ENCODE data around the gene MED20.

The MED20 gene

DNA sequence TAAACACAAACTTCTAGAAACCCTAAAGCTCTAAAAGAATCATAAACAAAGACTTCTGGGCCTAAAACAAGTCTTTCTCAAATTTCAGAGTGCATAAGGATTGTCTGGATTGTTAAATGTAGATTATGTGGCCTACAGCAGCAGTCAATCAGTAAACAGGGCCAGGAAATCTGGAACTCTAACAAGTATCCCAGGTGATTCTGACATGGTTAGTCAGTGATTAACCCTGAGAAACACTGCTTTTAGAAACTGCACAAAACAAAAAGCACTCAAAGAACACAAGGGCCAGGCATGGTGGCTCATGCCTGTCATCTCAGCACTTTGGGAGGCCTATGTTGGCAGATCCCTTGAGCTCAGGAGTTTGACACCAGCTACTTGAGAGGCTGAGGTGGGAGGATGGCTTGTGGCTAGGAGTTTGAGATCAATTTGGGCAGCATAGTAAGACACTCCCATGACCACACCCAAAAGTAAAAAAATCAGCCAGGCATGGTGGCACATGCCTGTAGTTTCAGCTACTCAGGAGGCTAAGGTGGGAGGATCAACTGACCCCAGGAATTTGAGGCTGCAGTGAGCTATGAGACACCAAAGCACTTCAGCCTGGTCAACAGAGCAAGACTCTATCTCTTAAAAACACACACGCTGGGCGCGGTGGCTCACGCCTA, 5.9 kb downstream of the MED20 start:
- DNase-seq = no peak

GRCh38 chr6:41914343-41914742, 6.6 kb downstream of the MED20 start:
- no peak for DNase-seq

DNA sequence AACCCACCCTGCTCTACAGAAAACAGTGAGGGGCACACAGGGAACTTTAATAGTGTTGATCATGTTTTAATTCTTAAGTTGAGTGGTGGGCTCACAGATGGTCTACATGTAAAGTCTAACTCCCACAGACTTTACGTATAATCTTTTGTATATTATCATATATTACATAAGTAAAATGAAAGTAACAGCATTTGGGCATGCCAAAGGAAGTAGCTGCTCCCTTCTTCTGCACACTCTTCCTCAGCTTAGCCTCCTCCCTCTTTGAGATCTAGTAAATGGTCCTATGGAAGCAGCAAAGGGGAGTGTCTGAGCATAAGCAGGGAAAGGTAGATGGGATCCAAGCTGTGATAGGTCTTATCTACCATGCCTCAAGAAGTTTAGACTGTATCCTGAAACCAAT, 11.2 kb downstream of the MED20 start:
- DNase-seq = no peak

DNA sequence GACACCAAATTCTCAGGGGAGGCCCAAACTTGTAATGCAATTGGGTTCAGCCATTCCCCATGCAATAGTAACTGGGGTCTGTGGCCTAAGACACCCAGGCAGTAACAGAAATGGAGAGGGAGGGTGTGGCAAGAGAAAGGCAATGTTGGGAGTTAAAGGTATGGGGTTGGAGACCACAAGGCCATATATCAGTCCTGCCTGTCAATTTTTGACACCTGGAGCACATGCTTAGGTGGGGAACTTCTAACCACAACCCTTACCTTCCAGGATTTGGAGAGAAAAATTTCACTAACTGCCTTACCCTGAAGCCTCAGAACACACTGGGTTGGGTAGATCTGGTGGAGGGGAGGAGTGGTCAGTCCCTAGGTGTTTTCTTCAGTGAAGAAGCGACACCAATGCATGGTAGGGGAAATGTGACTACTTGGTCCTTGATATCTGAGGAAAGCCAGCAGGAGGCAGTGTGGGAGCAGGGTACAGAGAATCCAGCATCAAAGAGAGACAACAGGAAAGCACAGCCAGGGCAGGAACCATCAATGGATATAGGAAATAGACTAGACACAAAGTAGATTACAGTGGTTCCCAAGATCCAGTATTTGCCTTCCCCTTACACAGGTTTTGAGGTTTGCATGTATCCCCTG, 18.9 kb downstream of the MED20 start:
- DNase-seq = no peak

DNA sequence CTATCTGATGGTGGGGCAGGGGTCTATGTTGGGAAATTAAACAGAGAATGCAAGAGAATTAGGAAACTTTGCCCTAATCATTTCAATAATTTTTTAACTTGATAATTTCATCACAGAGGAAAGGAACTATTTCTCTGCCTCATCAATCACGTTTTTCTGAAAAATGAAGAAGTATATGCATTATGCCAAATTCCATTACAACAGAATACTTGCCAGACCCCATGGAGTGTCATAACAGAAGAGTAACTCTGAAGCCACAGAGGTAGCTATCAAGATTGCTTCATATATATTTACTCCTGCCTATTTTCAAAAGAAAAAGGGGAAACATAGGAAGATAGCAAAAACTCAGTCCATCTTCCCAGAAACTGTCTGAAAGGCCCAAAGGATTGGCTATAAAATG, 20.1 kb downstream of the MED20 start:
- DNase-seq = no peak

DNA sequence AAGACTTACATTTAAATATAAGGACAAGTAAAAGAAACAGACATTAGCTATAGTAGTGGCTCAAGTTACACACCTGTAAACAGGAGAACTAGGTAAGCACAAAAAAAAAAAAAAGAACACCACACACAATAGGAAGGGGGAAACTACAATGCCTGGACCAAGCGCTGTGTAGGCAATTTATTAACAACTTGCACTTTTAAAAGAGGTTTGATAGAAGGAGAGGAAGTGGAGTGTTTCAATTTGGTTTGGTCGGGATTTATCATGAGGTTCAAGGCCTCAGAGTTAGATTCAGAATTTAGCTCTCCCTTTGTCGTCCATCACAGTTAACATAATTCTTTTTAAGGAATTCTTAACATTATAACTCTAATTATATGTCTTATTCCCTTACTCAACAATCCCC, 24.7 kb downstream of the MED20 start:
- DNase-seq = no peak

- peak; percentile 96 for DNase-seq
Observed at GRCh38 chr6:41895300-41896233, 25.4 kb downstream of the MED20 start, which contains the start of gene USP49. Gene USP49, minus strand, starts transcription at chr6:41895375. Its CDS starts 88,392 bp downstream, at chr6:41806983.

GRCh38 chr6:41894366-41895299, 26.3 kb downstream of the MED20 start:
- DNase-seq = peak; percentile 57

DNA sequence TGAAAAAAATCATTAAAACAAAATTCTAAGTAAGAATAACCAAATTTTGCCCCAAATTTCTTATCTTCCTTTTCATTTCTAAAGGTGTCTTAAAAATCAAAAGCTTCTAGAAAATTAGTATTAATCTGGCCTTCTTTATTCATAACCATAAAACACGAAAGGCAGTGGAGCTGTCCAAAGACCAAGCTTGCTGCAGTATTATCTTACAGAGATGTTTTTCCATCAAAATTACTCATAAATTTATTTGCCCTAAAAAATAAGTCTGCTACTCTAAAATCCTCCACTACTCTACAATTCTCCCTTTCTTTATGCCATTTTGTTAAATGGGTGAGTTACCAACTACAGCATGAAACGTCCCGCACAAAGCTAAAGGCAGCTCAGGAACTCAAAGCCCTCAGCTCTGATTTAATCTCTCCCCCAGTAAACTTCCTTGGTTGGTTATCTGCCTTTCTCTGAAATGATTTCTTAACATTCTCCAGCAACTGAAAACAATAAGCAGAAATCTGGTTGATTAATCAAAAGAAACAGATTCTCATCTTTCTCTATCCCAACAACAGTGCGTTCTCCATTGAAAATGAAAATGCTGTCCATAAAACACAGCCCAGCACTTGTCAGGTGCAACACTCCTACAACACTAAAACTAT, 27.9 kb downstream of the MED20 start:
- no peak for DNase-seq

DNA sequence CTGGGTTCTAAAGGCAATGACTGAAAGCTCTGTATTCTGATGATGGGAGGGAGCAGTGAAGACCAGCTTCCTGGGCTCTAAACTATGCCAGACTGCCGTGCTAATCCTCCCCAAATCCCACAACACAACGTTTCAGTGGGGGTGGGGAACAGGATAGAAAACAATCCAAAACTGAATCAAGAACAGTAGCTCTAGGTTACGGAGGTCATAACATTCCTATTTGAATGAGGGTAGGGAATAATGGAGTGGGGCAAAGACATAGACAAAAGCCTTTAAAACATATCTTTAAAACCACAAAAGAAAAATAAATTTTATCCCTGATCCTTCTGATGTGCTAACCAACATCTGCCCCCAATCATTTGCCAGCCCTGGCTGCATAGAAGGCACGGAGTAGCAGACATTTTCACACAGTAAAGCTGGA, 33.6 kb downstream of the MED20 start:
- DNase-seq = no peak

DNA sequence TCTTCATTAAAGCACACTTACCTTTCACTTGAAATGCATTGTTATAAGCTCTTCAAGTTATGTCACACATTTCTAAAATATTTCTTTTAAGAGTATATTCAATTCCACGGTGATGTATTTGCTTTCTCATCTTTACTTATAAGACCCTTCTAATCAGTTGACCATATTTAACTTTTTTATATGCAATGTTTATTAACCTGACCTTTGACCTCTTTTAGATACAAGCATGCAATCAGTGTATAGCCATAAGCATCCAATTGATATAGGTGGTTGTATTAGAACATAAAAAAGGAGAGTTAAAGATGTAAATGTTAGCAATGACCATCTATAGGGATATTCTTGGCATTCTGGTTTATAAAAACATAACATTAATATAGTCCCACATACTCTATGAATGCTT, 35.0 kb downstream of the MED20 start:
- no peak for DNase-seq

GRCh38 chr6:41884957-41885356, 36.0 kb downstream of the MED20 start:
- no peak for DNase-seq

- no peak for DNase-seq
Observed at GRCh38 chr6:41881506-41881905, 39.4 kb downstream of the MED20 start.

- no peak for DNase-seq
Observed at GRCh38 chr6:41878961-41879405, 42.0 kb downstream of the MED20 start.

- DNase-seq = no peak
Observed at GRCh38 chr6:41878246-41878645, 42.7 kb downstream of the MED20 start.

DNA sequence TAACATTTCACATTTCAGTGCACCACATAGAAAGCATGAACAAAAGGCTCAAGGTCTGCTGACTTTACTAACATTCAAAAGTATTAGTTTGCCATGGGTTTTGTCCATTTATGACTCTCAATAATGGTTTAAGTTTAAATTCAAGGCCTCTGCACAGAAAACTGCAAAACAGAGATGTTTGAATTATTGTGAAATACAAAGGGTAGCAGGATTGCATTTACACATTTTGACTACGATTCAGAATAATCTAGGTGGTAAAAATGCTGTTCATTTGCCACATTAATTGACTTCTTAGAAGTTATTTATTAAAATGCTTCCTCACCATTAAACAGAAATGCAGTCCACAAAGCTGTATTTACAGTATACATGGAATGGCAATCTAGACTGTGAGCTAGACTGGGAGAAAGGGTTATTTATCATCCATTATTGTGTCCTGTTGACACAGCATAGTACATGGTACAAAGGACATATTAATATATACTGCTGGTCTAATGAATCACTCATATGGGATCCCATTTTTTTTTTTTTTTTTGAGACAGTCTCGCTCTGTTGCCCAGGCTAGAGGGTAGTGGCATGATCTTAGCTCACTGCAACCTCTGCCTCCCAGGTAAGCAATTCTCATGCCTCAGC, 43.8 kb downstream of the MED20 start:
- DNase-seq = no peak

GRCh38 chr6:41874741-41875140, 46.2 kb downstream of the MED20 start:
- DNase-seq = no peak

DNA sequence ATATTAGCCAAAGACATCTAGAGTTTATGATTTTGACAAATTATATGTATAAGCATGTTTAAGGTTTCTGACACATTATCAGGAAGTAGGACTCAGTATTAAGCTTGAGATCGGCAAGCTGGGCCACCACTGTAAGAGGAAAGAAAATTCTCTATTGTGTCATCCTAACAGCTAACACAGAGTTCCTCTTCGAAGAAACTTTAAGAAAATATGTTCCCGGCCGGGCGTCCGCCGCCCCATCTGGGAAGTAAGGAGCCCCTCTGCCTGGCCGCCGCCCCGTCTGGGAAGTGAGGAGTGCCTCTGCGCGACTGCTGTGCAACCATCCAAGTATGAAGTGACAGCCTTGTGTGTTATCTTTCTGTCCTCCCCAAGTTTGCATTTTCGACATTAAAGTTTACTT, 48.8 kb downstream of the MED20 start:
- DNase-seq = no peak

DNA sequence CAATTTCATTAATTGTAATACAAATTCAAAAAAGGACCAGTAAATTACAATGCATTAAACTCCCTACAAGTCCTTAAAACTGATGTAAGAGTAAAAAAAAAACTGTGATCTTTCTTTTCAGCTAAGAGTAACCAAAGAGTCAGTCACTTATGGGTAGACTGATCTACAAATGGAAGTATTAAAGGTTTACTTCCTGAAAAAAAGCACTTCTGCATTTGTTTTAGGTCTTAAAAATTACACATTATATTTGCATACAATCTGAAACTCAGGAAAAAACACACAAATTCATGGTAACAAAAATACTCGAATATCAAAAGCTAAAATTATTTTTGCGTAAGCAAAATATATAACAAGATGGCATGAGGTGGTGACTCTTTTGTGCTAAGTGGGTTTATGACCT, 49.2 kb downstream of the MED20 start:
- DNase-seq = no peak

DNA sequence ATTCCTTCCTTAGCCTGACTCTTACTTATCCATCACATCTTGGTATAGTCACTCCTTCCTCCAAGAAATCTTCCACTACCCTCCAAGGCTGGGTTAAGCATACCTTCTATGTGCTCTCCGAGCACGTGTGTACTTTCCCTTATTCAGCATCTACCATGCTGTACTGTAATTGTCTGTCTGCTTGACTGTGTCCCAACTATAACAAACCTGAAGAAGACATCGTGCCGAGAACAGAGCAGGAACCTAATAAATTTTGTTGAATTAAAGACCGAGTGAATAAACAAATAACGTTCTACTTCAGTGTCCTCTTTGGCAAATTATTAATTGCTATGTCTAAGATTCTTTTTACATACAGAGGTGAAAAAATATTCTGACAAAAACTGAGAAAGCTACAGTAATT, 61.6 kb downstream of the MED20 start:
- no peak for DNase-seq

DNA sequence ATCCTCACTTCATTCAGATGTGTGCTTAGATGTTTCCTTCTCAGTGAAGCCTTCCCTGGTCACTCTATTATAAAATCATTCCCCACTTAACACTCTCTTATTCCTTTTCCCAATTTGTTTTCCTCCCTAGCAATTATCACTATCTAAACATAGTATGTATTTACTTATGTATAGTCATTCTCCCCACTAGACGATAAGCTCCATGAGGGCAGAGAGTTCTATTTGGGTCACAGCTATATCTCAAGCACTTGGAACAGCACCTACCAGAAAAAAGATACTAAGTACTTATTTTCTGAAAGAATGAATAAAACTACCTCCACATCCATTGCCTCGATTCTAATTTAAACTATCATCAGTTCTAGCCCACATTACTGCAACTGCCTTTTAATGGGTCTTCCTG, 62.2 kb downstream of the MED20 start:
- DNase-seq = no peak

Measured in right kidney (tissue), 1 donor.